BE2C (cell line): ENCODE measurements around the gene GADL1.

Experiments used
- DNase-seq: peaks from one replicate; pipeline ENCODE4 v3.0.0-alpha.2; 2020
- H3K27me3 ChIP-seq: fragments of 250-450 bp; sonication (Bioruptor Pico); 2 replicates; pipeline ENCODE4 v1.5.1; 2020; ENCODE audit warnings: mild to moderate bottlenecking
- H3K36me3 ChIP-seq: fragments of 250-450 bp; sonication (Bioruptor Pico); 2 replicates; pipeline ENCODE4 v1.5.1; 2020; ENCODE audit warnings: mild to moderate bottlenecking
- H3K4me1 ChIP-seq: fragments of 250-450 bp; sonication (Bioruptor Pico); 2 replicates; pipeline ENCODE4 v1.5.1; 2020
- H3K4me3 ChIP-seq: 2 replicates; pipeline ENCODE4 v1.5.1; 2011; ENCODE audit warnings: low read depth, low read length
- H3K9me3 ChIP-seq: fragments of 250-450 bp; sonication (Bioruptor Pico); 2 replicates; pipeline ENCODE4 v1.5.1; 2020
- TF ChIP-seq, protein P1 (sequence below): IDR thresholded peaks from 2 replicates; pipeline ENCODE4 v1.5.1; 2012; ENCODE audit warnings: mild to moderate bottlenecking, low read depth, low read length

GADL1 gene

DNA sequence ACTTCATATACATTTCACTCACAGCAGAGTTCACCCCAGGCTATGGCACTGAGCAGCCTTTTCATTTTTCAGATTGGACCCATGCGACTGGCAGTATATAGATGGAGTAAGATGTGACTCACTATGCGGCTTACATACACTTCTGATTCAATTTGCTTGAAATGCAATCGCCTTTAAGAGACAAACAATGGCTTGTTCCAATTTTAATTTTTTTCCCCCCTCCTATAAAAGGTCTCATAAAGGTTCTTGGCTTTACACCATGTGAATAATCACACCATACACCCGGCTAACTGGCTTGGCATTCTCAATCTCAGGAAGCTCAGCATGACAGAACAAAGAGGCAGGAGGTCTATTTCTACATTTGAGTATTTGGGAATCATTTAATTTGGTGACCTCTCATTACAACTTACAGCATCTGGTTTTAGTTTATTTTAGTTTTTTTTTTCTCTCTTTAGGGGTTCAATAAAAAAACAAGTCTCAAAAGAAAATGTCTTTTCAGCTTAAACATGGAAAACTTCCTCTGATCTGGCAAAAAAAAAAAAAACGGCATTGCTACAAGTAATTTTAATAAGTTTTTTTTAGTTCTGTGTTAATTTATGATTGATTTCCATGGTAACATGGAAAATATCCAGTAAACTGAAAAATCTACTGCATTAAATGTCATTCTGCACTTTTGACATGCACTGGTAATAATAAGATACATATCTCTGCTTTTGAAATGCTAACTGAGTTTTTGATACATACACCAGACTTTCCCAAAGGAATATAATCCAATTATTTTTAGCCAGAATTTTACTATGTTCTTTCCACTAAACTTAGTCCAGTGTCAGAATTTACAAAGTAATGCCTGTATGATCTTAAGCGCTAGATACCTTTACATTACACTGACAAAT, 38.8 kb downstream of the GADL1 start:
- no peak for DNase-seq

GRCh38 chr3:30852833-30853232, 41.6 kb downstream of the GADL1 start:
- Histone ChIP-seq H3K36me3 (no peaks in the 10 kb centered on the region), H3K4me3 (no peak overlapping the region), H3K9me3 (no peaks in the 10 kb centered on the region), H3K27me3 (no peaks in the 10 kb centered on the region), H3K4me1 (no peaks in the 10 kb centered on the region)
- TF ChIP-seq, protein P1, sequence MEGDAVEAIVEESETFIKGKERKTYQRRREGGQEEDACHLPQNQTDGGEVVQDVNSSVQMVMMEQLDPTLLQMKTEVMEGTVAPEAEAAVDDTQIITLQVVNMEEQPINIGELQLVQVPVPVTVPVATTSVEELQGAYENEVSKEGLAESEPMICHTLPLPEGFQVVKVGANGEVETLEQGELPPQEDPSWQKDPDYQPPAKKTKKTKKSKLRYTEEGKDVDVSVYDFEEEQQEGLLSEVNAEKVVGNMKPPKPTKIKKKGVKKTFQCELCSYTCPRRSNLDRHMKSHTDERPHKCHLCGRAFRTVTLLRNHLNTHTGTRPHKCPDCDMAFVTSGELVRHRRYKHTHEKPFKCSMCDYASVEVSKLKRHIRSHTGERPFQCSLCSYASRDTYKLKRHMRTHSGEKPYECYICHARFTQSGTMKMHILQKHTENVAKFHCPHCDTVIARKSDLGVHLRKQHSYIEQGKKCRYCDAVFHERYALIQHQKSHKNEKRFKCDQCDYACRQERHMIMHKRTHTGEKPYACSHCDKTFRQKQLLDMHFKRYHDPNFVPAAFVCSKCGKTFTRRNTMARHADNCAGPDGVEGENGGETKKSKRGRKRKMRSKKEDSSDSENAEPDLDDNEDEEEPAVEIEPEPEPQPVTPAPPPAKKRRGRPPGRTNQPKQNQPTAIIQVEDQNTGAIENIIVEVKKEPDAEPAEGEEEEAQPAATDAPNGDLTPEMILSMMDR: no peak
- no peak for DNase-seq

More for the DNA sequence above, 38.8 kb downstream of the GADL1 start:
- no peak overlapping the region for H3K4me3 ChIP-seq
- H3K4me1 ChIP-seq: no peaks in the 10 kb centered on the region
- H3K36me3 ChIP-seq: no peaks in the 10 kb centered on the region
- no peaks in the 10 kb centered on the region for H3K9me3 ChIP-seq
- H3K27me3 ChIP-seq: no peaks in the 10 kb centered on the region
- TF ChIP-seq, protein P1: no peak

GRCh38 chr3:30848087-30848779, 46.2 kb downstream of the GADL1 start:
- TF ChIP-seq, protein P1: no peak
- Histone ChIP-seq H3K4me1 (no peaks in the 10 kb centered on the region), H3K36me3 (no peaks in the 10 kb centered on the region), H3K27me3 (no peaks in the 10 kb centered on the region), H3K4me3 (no peak overlapping the region), H3K9me3 (no peaks in the 10 kb centered on the region)
- no peak for DNase-seq

GRCh38 chr3:30847592-30847991, 46.9 kb downstream of the GADL1 start:
- H3K27me3 ChIP-seq: no peaks in the 10 kb centered on the region
- no peak overlapping the region for H3K4me3 ChIP-seq
- no peak for DNase-seq
- no peaks in the 10 kb centered on the region for H3K4me1 ChIP-seq
- H3K9me3 ChIP-seq: no peaks in the 10 kb centered on the region
- TF ChIP-seq, protein P1: no peak
- H3K36me3 ChIP-seq: no peaks in the 10 kb centered on the region

DNA sequence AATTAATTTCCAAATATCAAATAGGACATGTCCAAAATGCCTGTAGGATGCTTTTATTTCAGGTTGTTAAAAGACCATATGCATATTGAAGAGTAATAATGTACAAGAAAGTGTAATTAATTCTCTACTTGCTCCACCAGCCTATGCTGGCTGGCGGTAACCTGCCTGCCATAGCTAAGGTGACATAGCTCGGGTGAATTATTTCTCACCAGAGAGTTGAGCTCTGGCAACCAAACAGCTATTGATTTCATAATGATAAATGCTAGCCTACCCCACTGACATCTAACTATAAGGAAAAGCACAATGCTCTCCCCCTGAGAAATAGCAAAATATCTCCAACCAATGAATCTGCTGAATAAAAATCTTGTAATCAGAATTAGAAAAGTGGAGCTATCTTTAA, 48.9 kb downstream of the GADL1 start:
- H3K4me3 ChIP-seq: no peak overlapping the region
- H3K36me3 ChIP-seq: no peaks in the 10 kb centered on the region
- TF ChIP-seq, protein P1: no peak
- H3K4me1 ChIP-seq: no peaks in the 10 kb centered on the region
- no peaks in the 10 kb centered on the region for H3K27me3 ChIP-seq
- no peaks in the 10 kb centered on the region for H3K9me3 ChIP-seq
- DNase-seq: no peak

DNA sequence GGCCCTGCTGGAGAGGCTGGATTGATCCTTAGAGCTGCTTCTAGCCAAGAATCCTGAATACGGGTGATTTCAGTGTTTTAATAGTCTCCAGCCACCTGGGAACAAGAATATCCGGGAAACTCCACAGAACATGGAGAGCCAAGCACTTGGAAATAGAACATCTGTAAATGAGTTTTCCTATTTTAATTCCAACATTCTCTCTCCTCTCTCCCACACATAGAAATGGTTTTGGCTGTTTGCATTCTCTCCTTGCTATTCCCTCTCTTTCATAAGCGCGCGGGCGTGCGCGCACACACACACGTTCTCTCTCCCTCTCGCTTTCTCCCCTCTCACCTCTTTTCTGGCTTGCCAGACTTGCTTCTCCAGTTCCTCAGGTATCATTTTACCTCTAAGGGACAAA, 50.6 kb downstream of the GADL1 start:
- TF ChIP-seq, protein P1: no peak
- H3K9me3 ChIP-seq: no peaks in the 10 kb centered on the region
- H3K4me1 ChIP-seq: no peaks in the 10 kb centered on the region
- H3K36me3 ChIP-seq: no peaks in the 10 kb centered on the region
- DNase-seq: no peak
- H3K4me3 ChIP-seq: no peak overlapping the region
- H3K27me3 ChIP-seq: no peaks in the 10 kb centered on the region
